GM23338 (cell line): ENCODE data around the gene NELFB. TPM values are rescaled to one million over a fixed set of nuclear protein-coding genes. Genes with fewer than 3 reads are reported as not detected.

Source experiments
- ATAC-seq: fragments of 200-7000 bp; cut with Tn5 transposase; 3 replicates; pipeline ENCODE4 v1.9.1; 2020
- DNase-seq: peaks from one replicate; pipeline ENCODE4 v3.0.0-alpha.2; 2015; ENCODE audit warnings: low spot score
- H2AFZ ChIP-seq: fragments of 200-600 bp; sonication (generic); 2 replicates; pipeline ENCODE4 v1.8.0; 2016; ENCODE audit warnings: antibody characterized with exemption, mild to moderate bottlenecking, moderate library complexity
- H3F3A ChIP-seq: fragments of 200-600 bp; sonication (generic); replicated peaks from 2 replicates; pipeline ENCODE4 v1.8.0; 2017; ENCODE audit warnings: antibody characterized with exemption, mixed run types, low read depth
- H3K27ac ChIP-seq: fragments of 200-600 bp; sonication (generic); 2 replicates; pipeline ENCODE4 v1.6.1; 2016; ENCODE audit warnings: low read depth
- H3K27me3 ChIP-seq: fragments of 200-600 bp; sonication (generic); 2 replicates; pipeline ENCODE4 v1.8.0; 2016; ENCODE audit warnings: mild to moderate bottlenecking, mixed run types, moderate library complexity; ENCODE audit not compliant: insufficient read depth
- H3K36me3 ChIP-seq: fragments of 200-600 bp; sonication (generic); 2 replicates; pipeline ENCODE4 v1.8.0; 2016; ENCODE audit warnings: mild to moderate bottlenecking; ENCODE audit not compliant: insufficient read depth
- H3K4me1 ChIP-seq: fragments of 200-600 bp; sonication (generic); 2 replicates; pipeline ENCODE4 v1.8.0; 2016; ENCODE audit warnings: mild to moderate bottlenecking, moderate library complexity; ENCODE audit not compliant: insufficient read depth
- H3K4me2 ChIP-seq: fragments of 200-600 bp; sonication (generic); 2 replicates; pipeline ENCODE4 v1.7.1; 2017; ENCODE audit warnings: mixed run types
- H3K4me3 ChIP-seq: fragments of 200-600 bp; sonication (generic); 2 replicates; pipeline ENCODE4 v1.6.1; 2016; ENCODE audit warnings: mixed run types
- H3K79me2 ChIP-seq: fragments of 200-600 bp; sonication (generic); replicated peaks from 2 replicates; pipeline ENCODE4 v1.8.0; 2017; ENCODE audit warnings: mild to moderate bottlenecking; ENCODE audit not compliant: insufficient read depth
- H3K9me2 ChIP-seq: fragments of 200-600 bp; sonication (generic); 2 replicates; pipeline ENCODE4 v1.8.0; 2017; ENCODE audit not compliant: insufficient read depth
- H4K20me1 ChIP-seq: fragments of 200-600 bp; sonication (generic); replicated peaks from 2 replicates; pipeline ENCODE4 v1.8.0; 2017; ENCODE audit warnings: mild to moderate bottlenecking; ENCODE audit not compliant: insufficient read depth
- H3K27ac Mint-ChIP-seq: 2 replicates; pipeline ENCODE4 v1.8.0; 2020; ENCODE audit warnings: inconsistent platforms, mild to moderate bottlenecking, moderate library complexity, mixed read lengths
- H3K27me3 Mint-ChIP-seq: 3 replicates; pipeline ENCODE4 v1.8.0; 2022; ENCODE audit warnings: low read depth, mild to moderate bottlenecking, moderate library complexity, mixed read lengths, inconsistent platforms; ENCODE audit not compliant: insufficient read depth, poor library complexity
- H3K36me3 Mint-ChIP-seq: 3 replicates; pipeline ENCODE4 v1.8.0; 2021; ENCODE audit warnings: low read depth, mild to moderate bottlenecking, inconsistent platforms, moderate library complexity, mixed read lengths
- H3K4me1 Mint-ChIP-seq: 3 replicates; pipeline ENCODE4 v1.8.0; 2020; ENCODE audit warnings: mild to moderate bottlenecking, inconsistent platforms, mixed read lengths
- H3K4me3 Mint-ChIP-seq: 3 replicates; pipeline ENCODE4 v1.8.0; 2021; ENCODE audit warnings: moderate library complexity, mild to moderate bottlenecking, inconsistent platforms, mixed read lengths
- H3K9me3 Mint-ChIP-seq: 3 replicates; pipeline ENCODE4 v1.8.0; 2020; ENCODE audit warnings: moderate library complexity, mild to moderate bottlenecking, inconsistent platforms, mixed read lengths
- CREB1 ChIP-seq: fragments of 250-450 bp; sonication (Bioruptor Pico); IDR thresholded peaks from 2 replicates; pipeline ENCODE4 v1.5.0; 2020; ENCODE audit warnings: low read depth, mild to moderate bottlenecking, moderate library complexity
- EZH2 ChIP-seq: fragments of 200-600 bp; sonication (generic); IDR thresholded peaks from one replicate; pipeline ENCODE4 v1.8.0; 2017; ENCODE audit warnings: antibody characterized with exemption, mild to moderate bottlenecking, low read depth; ENCODE audit not compliant: unreplicated experiment
- EZH2phosphoT487 ChIP-seq: fragments of 200-600 bp; sonication (generic); IDR thresholded peaks from one replicate; pipeline ENCODE4 v1.8.1; 2018; ENCODE audit warnings: antibody characterized with exemption; ENCODE audit not compliant: unreplicated experiment
- JUNB ChIP-seq: IDR thresholded peaks from one replicate; pipeline ENCODE4 v1.6.1; 2016; ENCODE audit warnings: antibody characterized with exemption; ENCODE audit not compliant: unreplicated experiment
- NANOG ChIP-seq: IDR thresholded peaks from 2 replicates; pipeline ENCODE4 v1.6.1; 2016; ENCODE audit warnings: antibody characterized with exemption, borderline replicate concordance
- POLR2AphosphoS5 ChIP-seq: IDR thresholded peaks from 2 replicates; pipeline ENCODE4 v1.6.1; 2016; ENCODE audit warnings: antibody characterized with exemption, low read depth
- ZNF114 ChIP-seq: fragments of 250-450 bp; sonication (Bioruptor Pico); IDR thresholded peaks from 2 replicates; pipeline ENCODE4 v1.5.0; 2020; ENCODE audit warnings: mild to moderate bottlenecking, moderate library complexity
- polyA plus RNA-seq: library from polyadenylated mRNA; unstranded; fragments of >200 nt; fragmentation: Nextera tagmentation; extraction: Ambion mirVana; gene quantifications from 2 replicates; pipeline ENCODE4 v1.2.1, GENCODE V29; 2016
- total RNA-seq: library from RNA; depleted of rRNA; stranded (reverse); fragments of >200 nt; shearing (Covaris generic); gene quantifications from 2 replicates; pipeline ENCODE4 v1.2.3, GENCODE V29; 2014
- TF ChIP-seq, protein P1 (sequence below): IDR thresholded peaks from 2 replicates; pipeline ENCODE4 v1.6.1; 2016; ENCODE audit warnings: antibody characterized with exemption
- TF ChIP-seq, protein P2 (sequence below): IDR thresholded peaks from one replicate; pipeline ENCODE4 v1.6.1; 2018; ENCODE audit warnings: antibody characterized with exemption; ENCODE audit not compliant: unreplicated experiment
- TF ChIP-seq, protein P3 (sequence below): fragments of 250-450 bp; sonication (Bioruptor Pico); IDR thresholded peaks from 2 replicates; pipeline ENCODE4 v1.5.0; 2020; ENCODE audit warnings: mild to moderate bottlenecking, moderate library complexity

Gene NELFB
- total and polyA plus RNA-seq, 2 experiments from 2014 or later = 30.0 to 97.3 TPM

DNA sequence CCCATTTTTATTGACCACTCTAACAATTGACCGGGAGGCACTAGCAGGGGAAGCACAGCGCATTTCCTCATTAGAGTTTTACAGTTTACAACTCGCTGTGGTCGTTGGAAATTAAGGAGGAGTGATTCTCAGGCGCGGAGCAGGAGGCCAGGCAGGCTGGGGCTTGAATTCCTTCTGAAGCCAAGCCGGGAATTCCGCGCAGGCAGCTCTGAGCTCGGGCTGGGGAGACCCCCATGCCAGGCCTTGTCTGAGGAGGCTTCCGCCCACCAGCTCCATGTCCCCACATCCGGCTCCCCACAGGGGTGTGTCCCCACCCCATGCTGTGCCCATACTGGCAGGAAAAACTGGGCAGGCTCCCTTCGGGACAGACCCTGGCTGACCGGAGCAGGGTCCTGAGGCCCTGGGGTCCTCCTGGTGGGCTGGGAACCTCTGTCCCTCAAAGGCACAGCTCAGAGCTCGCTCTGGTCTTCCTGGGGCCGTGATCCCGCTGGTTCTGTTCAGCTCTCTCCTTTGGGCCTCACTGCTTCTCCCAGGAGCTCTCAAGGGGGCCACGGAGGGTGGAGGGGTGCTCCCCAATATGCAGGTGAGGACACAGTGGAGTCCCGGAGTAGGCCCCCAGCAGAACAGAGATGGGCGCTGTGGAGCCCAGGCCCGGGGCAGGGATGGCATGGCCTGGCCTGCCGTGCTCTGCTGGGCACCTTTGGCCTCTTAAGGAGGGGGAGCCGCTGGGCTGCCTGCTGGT, 48.2 kb downstream of the NELFB start (continued):
- TF ChIP-seq JUNB = no peak
- no peak for TF ChIP-seq ZNF114
- no peak for TF ChIP-seq EZH2
- TF ChIP-seq, protein P1, sequence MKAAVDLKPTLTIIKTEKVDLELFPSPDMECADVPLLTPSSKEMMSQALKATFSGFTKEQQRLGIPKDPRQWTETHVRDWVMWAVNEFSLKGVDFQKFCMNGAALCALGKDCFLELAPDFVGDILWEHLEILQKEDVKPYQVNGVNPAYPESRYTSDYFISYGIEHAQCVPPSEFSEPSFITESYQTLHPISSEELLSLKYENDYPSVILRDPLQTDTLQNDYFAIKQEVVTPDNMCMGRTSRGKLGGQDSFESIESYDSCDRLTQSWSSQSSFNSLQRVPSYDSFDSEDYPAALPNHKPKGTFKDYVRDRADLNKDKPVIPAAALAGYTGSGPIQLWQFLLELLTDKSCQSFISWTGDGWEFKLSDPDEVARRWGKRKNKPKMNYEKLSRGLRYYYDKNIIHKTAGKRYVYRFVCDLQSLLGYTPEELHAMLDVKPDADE = no peak
- TF ChIP-seq CREB1 (CRISPR knock-in tag) = no peak
- TF ChIP-seq, protein P2, sequence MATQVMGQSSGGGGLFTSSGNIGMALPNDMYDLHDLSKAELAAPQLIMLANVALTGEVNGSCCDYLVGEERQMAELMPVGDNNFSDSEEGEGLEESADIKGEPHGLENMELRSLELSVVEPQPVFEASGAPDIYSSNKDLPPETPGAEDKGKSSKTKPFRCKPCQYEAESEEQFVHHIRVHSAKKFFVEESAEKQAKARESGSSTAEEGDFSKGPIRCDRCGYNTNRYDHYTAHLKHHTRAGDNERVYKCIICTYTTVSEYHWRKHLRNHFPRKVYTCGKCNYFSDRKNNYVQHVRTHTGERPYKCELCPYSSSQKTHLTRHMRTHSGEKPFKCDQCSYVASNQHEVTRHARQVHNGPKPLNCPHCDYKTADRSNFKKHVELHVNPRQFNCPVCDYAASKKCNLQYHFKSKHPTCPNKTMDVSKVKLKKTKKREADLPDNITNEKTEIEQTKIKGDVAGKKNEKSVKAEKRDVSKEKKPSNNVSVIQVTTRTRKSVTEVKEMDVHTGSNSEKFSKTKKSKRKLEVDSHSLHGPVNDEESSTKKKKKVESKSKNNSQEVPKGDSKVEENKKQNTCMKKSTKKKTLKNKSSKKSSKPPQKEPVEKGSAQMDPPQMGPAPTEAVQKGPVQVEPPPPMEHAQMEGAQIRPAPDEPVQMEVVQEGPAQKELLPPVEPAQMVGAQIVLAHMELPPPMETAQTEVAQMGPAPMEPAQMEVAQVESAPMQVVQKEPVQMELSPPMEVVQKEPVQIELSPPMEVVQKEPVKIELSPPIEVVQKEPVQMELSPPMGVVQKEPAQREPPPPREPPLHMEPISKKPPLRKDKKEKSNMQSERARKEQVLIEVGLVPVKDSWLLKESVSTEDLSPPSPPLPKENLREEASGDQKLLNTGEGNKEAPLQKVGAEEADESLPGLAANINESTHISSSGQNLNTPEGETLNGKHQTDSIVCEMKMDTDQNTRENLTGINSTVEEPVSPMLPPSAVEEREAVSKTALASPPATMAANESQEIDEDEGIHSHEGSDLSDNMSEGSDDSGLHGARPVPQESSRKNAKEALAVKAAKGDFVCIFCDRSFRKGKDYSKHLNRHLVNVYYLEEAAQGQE = no peak
- TF ChIP-seq NANOG = no peak

DNA sequence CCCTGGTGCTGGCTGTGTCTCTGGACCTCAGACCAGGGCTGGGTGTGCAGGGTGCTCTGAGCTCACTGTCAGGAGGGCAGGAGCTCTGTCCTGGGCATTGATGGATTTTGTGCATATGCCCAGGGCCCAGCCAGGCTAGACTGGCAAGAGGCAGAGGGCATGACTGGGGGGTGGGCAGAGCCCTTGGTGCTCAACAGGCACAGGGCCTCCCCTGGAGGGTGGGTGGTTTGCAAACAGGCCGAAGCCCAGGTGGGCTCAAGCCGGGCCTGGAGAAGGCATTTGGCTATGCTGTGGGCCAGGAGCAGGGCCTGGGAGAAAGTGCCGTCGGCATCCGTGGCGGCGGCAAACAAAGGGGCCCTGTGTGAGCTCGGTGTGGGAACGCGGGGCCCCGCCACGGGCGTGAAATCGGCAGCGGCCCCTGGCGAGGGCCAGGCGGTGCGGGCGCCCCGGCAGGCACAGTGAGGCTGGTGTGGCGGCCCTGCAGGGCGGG, 48.8 kb downstream of the NELFB start:
- H3F3A ChIP-seq = peaks cover 12% of the 10 kb centered on the region
- Mint-ChIP-seq H3K27ac (no peak overlapping the region), H3K9me3 (no peaks in the 10 kb centered on the region), H3K4me1 (peaks cover 34% of the 10 kb centered on the region), H3K27me3 (peaks cover 23% of the 10 kb centered on the region), H3K36me3 (peaks cover 4% of the 10 kb centered on the region; the same call in 2 of the 3 replicates), H3K4me3 (no peak overlapping the region)
- peaks cover 13% of the 10 kb centered on the region for H3K27me3 ChIP-seq
- no peak for ATAC-seq
- H3K4me2 ChIP-seq = no peak overlapping the region
- TF ChIP-seq POLR2AphosphoS5 (no peak), JUNB (no peak), EZH2 (no peak), CREB1 (CRISPR knock-in tag) (no peak), EZH2phosphoT487 (no peak), NANOG (no peak)
- TF ChIP-seq, protein P1 = no peak
- TF ChIP-seq, protein P3, sequence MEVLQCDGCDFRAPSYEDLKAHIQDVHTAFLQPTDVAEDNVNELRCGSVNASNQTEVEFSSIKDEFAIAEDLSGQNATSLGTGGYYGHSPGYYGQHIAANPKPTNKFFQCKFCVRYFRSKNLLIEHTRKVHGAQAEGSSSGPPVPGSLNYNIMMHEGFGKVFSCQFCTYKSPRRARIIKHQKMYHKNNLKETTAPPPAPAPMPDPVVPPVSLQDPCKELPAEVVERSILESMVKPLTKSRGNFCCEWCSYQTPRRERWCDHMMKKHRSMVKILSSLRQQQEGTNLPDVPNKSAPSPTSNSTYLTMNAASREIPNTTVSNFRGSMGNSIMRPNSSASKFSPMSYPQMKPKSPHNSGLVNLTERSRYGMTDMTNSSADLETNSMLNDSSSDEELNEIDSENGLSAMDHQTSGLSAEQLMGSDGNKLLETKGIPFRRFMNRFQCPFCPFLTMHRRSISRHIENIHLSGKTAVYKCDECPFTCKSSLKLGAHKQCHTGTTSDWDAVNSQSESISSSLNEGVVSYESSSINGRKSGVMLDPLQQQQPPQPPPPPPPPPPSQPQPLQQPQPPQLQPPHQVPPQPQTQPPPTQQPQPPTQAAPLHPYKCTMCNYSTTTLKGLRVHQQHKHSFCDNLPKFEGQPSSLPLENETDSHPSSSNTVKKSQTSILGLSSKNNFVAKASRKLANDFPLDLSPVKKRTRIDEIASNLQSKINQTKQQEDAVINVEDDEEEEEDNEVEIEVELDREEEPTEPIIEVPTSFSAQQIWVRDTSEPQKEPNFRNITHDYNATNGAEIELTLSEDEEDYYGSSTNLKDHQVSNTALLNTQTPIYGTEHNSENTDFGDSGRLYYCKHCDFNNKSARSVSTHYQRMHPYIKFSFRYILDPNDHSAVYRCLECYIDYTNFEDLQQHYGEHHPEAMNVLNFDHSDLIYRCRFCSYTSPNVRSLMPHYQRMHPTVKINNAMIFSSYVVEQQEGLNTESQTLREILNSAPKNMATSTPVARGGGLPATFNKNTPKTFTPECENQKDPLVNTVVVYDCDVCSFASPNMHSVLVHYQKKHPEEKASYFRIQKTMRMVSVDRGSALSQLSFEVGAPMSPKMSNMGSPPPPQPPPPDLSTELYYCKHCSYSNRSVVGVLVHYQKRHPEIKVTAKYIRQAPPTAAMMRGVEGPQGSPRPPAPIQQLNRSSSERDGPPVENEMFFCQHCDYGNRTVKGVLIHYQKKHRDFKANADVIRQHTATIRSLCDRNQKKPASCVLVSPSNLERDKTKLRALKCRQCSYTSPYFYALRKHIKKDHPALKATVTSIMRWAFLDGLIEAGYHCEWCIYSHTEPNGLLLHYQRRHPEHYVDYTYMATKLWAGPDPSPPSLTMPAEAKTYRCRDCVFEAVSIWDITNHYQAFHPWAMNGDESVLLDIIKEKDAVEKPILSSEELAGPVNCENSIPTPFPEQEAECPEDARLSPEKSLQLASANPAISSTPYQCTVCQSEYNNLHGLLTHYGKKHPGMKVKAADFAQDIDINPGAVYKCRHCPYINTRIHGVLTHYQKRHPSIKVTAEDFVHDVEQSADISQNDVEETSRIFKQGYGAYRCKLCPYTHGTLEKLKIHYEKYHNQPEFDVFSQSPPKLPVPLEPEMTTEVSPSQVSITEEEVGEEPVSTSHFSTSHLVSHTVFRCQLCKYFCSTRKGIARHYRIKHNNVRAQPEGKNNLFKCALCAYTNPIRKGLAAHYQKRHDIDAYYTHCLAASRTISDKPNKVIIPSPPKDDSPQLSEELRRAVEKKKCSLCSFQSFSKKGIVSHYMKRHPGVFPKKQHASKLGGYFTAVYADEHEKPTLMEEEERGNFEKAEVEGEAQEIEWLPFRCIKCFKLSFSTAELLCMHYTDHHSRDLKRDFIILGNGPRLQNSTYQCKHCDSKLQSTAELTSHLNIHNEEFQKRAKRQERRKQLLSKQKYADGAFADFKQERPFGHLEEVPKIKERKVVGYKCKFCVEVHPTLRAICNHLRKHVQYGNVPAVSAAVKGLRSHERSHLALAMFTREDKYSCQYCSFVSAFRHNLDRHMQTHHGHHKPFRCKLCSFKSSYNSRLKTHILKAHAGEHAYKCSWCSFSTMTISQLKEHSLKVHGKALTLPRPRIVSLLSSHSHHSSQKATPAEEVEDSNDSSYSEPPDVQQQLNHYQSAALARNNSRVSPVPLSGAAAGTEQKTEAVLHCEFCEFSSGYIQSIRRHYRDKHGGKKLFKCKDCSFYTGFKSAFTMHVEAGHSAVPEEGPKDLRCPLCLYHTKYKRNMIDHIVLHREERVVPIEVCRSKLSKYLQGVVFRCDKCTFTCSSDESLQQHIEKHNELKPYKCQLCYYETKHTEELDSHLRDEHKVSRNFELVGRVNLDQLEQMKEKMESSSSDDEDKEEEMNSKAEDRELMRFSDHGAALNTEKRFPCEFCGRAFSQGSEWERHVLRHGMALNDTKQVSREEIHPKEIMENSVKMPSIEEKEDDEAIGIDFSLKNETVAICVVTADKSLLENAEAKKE (CRISPR knock-in tag) = no peak
- peaks cover 3% of the 10 kb centered on the region; the same call in 1 of the 2 replicates for H3K79me2 ChIP-seq
- DNase-seq = no peak
- no peaks in the 10 kb centered on the region for H3K36me3 ChIP-seq
- H2AFZ ChIP-seq = no peak overlapping the region
- peaks cover 3% of the 10 kb centered on the region; the same call in 1 of the 2 replicates for H4K20me1 ChIP-seq
- no peak overlapping the region for H3K4me3 ChIP-seq
- H3K4me1 ChIP-seq = peaks cover 31% of the 10 kb centered on the region
- no peak overlapping the region for H3K27ac ChIP-seq
- H3K9me2 ChIP-seq = no peaks in the 10 kb centered on the region
